Measurements from ENCODE around the gene AZU1.
"Not testable (repeated sequence)": the region's sequence is repeated elsewhere in the genome, so short reads cannot be mapped to it uniquely, and the experiment has no call there.

The AZU1 gene

GRCh38 chr19:873084-873483 lies 45.4 kb downstream of the AZU1 start:
- H3K27me3 Mint-ChIP-seq: no peaks in the 10 kb centered on the region
- H3K4me3 Mint-ChIP-seq: no peak overlapping the region
- H3K9me3 Mint-ChIP-seq: no peaks in the 10 kb centered on the region
- H3K27ac Mint-ChIP-seq: no peak overlapping the region
- H3K4me1 Mint-ChIP-seq (ENCODE audit: low read depth): peaks cover 12% of the 10 kb centered on the region
- H3K36me3 Mint-ChIP-seq (ENCODE audit: low read depth): peaks cover 18% of the 10 kb centered on the region

GRCh38 chr19:873561-874041 lies 46.0 kb downstream of the AZU1 start:
- no peak overlapping the region for H3K27ac Mint-ChIP-seq
- H3K4me1 Mint-ChIP-seq (ENCODE audit: low read depth): peaks cover 12% of the 10 kb centered on the region
- H3K36me3 Mint-ChIP-seq (ENCODE audit: low read depth): peaks cover 18% of the 10 kb centered on the region
- no peaks in the 10 kb centered on the region for H3K9me3 Mint-ChIP-seq
- H3K4me3 Mint-ChIP-seq: no peak overlapping the region
- no peaks in the 10 kb centered on the region for H3K27me3 Mint-ChIP-seq

- H3K36me3 Mint-ChIP-seq (ENCODE audit: low read depth): peaks cover 13% of the 10 kb centered on the region
- no peaks in the 10 kb centered on the region for H3K27me3 Mint-ChIP-seq
- peaks cover 12% of the 10 kb centered on the region for H3K4me1 Mint-ChIP-seq (ENCODE audit: low read depth)
- H3K4me3 Mint-ChIP-seq: no peak overlapping the region
- H3K9me3 Mint-ChIP-seq: no peaks in the 10 kb centered on the region
- H3K27ac Mint-ChIP-seq: no peak overlapping the region
These were observed 47.7 kb downstream of the AZU1 start for GRCh38 chr19:875265-875879.

- peaks cover 12% of the 10 kb centered on the region for H3K36me3 Mint-ChIP-seq (ENCODE audit: low read depth)
- H3K27ac Mint-ChIP-seq: no peak overlapping the region
- H3K4me1 Mint-ChIP-seq (ENCODE audit: low read depth): peaks cover 12% of the 10 kb centered on the region
- no peak overlapping the region for H3K4me3 Mint-ChIP-seq
- H3K27me3 Mint-ChIP-seq: no peaks in the 10 kb centered on the region
- H3K9me3 Mint-ChIP-seq: no peaks in the 10 kb centered on the region
These were observed 48.5 kb downstream of the AZU1 start for GRCh38 chr19:876089-876488.

GRCh38 chr19:876780-877314 lies 49.2 kb downstream of the AZU1 start:
- H3K4me3 Mint-ChIP-seq: no peak overlapping the region
- no peaks in the 10 kb centered on the region for H3K27me3 Mint-ChIP-seq
- H3K36me3 Mint-ChIP-seq (ENCODE audit: low read depth): peaks cover 14% of the 10 kb centered on the region
- no peaks in the 10 kb centered on the region for H3K9me3 Mint-ChIP-seq
- H3K4me1 Mint-ChIP-seq (ENCODE audit: low read depth): peaks cover 9% of the 10 kb centered on the region
- no peak overlapping the region for H3K27ac Mint-ChIP-seq

- not testable (repeated sequence) for H3K27me3 Mint-ChIP-seq; H3K27ac Mint-ChIP-seq; H3K9me3 Mint-ChIP-seq; H3K4me1 Mint-ChIP-seq (ENCODE audit: low read depth); H3K4me3 Mint-ChIP-seq
- H3K36me3 Mint-ChIP-seq (ENCODE audit: low read depth): peaks cover 14% of the 10 kb centered on the region
These were observed 50.5 kb downstream of the AZU1 start for GRCh38 chr19:877992-878660.

GRCh38 chr19:878751-879561 lies 51.3 kb downstream of the AZU1 start:
- peaks cover 14% of the 10 kb centered on the region for H3K36me3 Mint-ChIP-seq (ENCODE audit: low read depth)
- H3K9me3 Mint-ChIP-seq; H3K27ac Mint-ChIP-seq; H3K27me3 Mint-ChIP-seq; H3K4me1 Mint-ChIP-seq (ENCODE audit: low read depth); H3K4me3 Mint-ChIP-seq: not testable (repeated sequence)

GRCh38 chr19:879711-880438 lies 52.2 kb downstream of the AZU1 start:
- H3K4me1 Mint-ChIP-seq (ENCODE audit: low read depth): no peaks in the 10 kb centered on the region
- H3K4me3 Mint-ChIP-seq: no peak overlapping the region
- H3K27ac Mint-ChIP-seq: no peak overlapping the region
- H3K9me3 Mint-ChIP-seq: no peaks in the 10 kb centered on the region
- peaks cover 14% of the 10 kb centered on the region for H3K36me3 Mint-ChIP-seq (ENCODE audit: low read depth)
- no peaks in the 10 kb centered on the region for H3K27me3 Mint-ChIP-seq
